HS-27A (cell line): Measurements from ENCODE around the gene SERPINB1.
"Not testable (repeated sequence)": the region's sequence is repeated elsewhere in the genome, so short reads cannot be mapped to it uniquely, and the experiment has no call there.

Experiments used
- DNase-seq: peaks from one replicate; pipeline ENCODE4 v3.0.0-alpha.2; 2012; ENCODE audit warnings: low read depth, missing footprints

SERPINB1 gene

DNA sequence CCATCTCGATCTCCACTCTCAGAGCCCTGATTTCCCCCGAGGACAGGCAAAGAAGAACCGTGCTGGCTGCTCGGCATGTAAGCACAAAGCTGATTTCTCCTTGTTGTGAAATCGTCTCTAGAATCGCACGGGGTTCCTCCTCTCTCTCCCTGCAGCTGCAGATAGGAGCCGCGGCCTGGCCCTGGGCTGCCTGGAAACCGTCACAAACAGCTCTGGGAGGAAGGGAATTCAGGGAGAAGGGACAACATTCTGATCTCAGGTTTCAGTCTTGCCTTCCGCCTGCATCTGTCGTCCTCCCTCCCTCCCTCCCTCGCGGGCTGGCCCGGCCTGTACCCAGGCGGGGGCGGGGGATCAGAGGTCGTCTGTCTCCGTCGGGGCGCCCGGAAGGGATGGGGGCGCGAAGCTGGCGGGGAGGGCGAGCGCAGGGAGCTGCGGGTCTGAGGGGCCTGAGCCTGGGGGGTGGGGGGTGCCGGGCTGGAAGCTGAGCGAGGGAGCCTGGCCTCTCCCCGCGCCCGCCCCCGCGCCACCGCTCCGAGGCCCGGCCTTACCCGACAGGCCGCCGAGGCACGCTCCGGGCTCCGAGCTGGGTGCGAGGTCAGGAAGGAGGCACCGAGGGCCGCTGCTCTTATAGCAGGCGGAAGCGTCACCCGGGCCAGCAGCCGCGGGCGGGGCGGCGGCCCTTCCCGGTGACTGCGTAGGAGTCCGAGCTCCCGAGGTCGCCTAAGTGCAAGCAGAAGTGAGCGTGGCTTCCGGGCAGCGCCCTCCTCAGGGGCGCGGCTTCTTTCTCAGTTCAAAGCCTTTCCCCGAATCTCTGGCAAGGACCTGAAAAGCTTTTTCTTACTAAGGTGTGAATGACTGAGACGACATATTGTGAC is at the start of gene SERPINB1:
Gene SERPINB1, minus strand, starts transcription at position 600 of the 875 bp plus-strand sequence. CDS start 1,277 bp downstream, outside the sequence.
- DNase-seq = peak; percentile 39

DNA sequence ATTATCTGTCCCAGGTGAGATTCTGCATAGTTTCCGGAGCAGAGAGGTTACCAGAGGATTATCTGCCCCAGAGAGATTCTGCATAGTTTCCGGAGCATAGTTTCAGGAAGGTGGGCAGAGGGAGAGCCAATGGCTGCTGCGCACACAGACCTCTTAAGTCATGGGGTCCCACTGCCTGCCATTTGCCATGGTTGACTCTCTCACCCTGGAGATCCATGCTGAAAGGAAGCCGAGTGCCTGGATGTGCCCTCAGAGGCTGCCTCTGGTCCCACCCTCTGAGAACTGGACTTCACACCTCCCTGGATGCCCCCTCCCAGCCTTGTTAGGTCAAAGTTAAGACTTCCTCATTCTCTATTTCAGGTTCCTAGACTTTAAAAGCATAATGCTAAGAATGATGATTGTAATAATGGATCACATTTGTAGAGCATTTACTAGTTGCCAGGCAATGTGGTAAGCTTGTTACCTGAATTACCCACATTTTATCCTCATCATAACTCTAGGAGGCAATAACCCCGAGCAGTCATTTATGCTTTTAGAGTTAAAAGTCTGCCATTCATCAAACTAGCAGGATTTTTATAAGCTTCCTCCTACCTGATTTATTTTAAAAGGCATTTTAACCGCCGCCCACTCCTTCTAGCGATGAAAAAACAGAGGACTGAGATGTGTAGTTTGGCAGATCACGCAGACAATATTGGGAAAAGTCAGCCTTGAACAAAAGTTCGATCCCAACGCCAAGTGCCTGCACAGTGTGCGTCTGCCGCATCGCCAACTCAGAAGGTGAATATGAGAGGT is 49.5 kb upstream of the SERPINB1 start:
- DNase-seq = no peak

DNA sequence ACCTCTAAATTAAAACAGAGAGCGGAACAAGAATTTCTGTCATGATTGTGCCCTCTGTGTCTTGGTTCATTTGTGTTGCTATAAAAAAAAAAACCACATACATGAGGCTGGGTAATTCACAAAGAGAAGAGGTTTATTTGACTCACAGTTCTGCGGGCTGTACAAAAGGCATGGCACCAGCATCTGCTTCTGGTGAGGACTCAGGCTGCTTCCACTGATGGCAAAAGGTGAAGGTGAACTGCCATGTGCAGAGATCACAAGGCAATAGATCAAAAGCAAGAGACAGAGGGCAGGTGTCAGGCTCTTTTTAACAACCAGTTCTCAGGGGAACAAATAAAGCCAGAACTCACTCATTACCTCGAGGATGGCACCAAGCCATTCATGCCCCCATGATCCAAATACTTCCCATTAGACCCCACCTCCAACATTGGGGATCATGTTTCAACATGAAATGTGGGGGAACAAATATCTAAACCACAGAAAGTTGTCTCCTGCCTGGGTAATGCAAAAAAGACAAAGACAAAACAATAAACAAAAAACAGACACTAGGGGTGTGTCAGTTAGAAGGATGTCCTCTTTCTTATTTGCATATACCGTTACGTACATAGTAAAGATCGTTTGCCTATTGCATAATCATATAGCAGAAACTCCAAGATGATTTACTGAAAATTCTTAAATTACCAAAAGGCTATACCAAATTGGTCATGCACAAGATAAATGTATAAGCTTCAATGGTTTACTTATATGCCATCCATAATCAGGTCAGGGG is 44.5 kb upstream of the SERPINB1 start:
- no peak for DNase-seq

DNA sequence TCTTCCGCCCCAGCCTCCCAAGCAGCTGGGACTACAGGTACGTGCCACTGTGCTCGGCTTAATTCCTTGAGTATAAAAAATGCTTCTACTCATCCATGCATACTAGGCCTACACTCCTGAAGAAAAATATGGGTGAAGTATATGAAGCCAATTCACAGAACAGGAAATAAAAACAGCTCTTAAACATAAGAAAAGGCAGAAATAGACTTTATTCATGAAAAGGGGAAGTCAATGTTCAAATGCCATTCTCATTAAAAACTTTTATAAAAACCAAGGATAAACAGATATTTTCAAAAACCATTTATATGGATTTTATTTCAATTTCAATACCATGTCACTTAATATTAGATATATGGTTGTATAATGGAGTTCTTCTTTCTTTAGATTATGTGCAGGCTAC is 43.1 kb upstream of the SERPINB1 start:
- DNase-seq = no peak

DNA sequence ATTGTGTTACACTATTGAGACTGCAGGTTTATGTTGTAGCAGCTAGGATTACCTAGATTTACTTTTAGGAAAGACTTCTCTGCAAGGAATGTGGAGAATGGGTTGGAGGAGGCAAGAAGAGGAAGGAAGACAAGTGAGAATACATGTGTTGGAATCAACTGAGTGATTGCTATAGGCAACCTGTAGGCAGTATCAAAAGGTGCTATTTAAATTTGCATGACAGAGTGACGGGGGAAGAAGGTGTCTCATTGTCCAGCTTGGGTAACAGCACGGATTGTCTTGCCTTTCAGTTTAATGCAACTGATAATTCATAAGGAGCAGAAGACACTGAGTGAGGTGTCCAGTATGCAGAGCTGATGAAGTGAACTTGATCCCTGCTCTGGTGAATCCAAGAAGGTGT is 42.0 kb upstream of the SERPINB1 start:
- DNase-seq = no peak

DNA sequence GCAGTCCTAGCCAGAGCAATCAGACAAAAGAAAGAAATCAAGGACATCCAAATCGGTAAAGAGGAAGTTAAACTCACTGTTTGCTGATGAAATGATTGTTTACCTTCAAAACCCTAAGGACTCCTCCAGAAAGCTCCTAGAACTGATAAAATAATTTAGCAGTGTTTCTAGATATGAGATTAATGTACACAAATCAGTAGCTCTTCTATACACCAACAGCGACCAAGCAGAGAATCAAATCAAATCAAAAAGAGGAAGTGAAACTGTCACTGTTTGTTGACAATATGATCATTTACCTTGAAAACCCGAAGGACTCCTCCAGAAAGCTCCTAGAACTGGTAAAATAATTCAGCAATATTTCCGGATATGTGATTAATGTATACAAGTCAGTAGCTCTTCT is 39.8 kb upstream of the SERPINB1 start:
- DNase-seq = no peak

DNA sequence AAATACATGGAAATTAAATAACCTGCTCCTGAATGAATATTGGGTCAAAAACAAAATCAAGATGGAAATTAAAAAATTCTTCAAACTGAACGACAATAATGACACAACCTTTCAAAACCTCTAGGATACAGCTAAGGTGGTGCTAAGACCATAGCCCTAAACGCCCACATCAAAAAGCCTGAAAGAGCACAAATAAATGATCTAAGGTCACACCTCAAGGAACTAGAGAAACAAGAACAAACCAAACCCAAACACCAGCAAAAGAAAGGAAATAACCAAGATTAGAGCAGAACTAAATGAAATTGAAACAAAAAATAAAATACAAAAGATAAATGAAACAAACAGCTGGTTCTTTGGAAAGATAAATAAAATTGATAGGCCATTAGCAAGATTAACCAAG is 38.5 kb upstream of the SERPINB1 start:
- not testable (repeated sequence) for DNase-seq

DNA sequence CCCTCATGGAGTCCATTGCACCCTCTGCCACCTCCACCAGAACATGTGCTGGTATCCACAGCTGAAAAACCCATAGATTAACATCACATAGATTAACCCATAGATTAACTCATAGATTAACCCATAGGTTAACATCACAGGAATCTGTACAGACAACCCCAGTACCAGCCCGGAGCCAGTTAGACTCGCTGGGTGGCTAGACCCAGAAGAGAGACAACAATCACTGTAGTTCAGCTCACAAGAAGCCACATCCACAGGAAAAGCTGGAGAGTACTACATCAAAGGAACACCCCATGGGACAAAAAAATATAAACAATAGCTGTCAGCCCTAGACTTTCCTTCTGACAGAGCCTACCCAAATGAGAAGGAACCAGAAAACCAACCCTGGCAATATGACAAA is 36.3 kb upstream of the SERPINB1 start:
- no peak for DNase-seq

DNA sequence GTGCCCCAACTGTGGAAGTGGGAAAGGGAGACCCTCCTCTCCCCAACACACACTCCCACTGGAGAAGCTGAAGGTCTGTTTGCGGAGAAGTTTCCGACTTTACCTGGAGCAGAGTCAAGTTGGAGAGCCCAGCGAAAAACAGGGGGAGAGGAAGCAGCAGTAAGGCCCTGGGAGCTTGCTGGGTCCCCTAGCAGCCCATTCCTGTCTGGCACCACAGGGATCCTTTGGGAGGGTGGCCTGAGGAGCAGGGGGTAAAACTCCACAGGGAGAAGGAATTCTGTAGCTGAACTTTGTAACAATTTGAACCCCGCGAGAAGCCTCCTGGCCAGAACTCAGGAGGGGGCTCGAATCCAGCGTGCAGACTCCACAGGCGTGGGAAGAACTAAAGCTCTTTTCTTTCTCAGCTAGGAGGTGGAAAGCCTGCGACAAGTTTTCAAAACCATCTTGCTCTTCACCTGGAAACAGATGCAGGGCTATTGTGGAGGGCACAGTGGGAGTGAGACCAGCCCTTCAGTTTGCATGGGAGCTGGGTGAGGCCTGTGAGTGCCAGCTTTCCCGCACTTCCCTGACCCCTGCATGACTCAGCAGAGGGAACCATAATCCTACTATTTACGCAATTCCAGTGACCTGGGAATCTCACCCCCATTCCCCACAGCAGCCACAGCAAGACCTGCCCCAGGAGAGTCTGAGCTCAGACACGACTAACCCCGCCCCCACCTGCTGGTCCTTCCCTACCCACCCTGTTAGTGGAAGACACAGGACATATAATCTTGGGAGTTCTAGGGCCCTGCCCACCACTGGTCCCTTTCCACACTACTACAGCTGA is 35.6 kb upstream of the SERPINB1 start:
- no peak for DNase-seq

DNA sequence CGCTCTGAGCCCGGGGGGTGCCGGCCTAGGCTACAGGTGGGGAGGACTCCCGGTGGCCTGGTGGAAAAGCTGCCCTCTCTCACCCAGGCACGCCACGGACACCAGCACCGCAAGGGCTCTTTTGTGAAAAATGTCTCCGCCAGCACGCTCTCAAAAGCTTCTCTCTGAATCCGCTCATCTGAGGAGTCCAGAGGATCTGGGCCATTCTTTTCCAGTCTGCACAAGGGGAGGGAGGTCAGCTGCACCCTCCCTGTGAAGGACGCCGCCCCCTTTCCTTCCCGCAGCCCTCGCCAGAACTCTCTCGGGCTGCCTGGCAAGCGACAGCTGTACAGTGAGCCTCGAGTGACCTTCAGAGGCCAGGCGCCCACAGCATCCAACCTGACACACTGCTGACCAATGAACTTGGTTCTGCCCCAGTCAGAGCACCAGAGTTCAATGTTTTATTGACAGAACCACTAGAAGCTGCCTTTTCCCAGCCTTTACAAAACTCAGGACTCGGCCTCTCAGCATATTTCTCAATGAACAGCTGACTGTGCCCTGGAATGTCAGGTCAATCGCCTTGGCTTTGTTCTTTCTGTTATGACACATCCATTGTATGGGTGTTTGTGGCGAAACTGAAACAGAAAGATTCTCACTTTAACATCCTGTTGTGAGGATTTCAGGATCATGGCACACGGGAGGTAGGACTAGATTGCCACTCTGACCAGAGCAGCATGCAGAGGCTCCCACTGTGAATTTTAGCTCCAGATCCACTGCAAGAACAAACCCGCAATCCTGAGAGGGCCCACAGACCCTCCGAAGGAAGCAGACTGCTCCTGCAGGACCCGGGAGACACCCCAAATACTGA is 34.8 kb upstream of the SERPINB1 start:
- DNase-seq = peak; percentile 15

DNA sequence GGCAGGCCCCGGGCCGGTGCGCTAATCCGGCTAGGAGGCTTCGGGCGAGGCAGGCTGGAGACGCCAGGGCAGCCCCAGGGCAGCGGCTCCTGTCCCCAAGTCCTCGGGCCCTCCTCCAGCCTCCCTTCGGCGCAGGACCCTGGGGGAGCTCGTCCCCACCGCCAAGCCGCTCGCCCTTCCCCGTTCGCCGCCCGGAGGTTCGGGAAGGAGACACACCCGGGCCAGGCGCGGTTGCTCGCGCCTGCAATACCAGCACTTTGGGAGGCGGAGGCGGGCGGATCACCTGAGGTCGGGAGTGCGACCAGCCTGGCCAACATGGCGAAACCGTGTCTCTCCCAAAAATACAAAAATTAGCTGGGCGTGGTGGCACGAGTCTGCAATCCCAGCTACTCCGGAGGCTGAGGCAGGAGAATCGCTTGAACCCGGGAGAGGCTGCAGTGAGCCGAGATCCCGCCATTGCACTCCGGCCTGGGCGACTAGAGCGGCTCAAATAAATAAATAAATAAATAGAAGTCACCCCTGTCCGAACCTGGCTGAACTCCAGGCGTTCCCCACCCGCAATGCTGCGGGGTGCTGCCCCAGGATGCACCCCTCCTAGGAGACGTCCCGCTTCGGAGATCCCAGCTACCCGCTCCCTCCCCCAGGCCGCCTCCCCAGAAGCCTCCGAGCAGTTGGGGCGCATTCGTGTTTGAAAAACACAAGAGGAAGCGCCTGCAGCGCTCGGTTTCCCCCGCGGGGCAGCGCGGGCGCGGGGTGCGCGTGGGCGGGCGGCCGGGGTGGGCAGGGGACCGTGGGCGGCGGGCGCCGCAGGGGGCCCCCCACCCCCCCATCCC is 33.9 kb upstream of the SERPINB1 start:
- DNase-seq = no peak

DNA sequence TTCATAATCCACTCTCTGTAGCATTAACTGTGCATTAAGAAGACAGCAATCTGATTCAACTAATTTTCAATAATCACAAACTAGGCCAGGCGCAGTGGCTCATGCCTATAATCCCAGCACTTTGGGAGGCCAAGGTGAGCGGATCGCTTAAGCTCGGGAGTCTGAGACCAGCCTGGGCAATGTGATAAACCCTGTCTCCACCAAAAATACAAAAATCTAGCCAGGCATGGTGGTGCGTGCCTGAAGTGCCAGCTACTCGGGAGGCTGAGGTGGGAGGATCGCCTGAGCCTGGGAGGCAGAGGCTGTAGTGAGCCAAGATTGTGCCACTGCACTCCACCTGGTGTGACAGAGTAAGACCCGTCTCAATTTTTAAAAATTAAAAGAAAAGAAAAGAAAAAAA is 32.0 kb upstream of the SERPINB1 start:
- no peak for DNase-seq

DNA sequence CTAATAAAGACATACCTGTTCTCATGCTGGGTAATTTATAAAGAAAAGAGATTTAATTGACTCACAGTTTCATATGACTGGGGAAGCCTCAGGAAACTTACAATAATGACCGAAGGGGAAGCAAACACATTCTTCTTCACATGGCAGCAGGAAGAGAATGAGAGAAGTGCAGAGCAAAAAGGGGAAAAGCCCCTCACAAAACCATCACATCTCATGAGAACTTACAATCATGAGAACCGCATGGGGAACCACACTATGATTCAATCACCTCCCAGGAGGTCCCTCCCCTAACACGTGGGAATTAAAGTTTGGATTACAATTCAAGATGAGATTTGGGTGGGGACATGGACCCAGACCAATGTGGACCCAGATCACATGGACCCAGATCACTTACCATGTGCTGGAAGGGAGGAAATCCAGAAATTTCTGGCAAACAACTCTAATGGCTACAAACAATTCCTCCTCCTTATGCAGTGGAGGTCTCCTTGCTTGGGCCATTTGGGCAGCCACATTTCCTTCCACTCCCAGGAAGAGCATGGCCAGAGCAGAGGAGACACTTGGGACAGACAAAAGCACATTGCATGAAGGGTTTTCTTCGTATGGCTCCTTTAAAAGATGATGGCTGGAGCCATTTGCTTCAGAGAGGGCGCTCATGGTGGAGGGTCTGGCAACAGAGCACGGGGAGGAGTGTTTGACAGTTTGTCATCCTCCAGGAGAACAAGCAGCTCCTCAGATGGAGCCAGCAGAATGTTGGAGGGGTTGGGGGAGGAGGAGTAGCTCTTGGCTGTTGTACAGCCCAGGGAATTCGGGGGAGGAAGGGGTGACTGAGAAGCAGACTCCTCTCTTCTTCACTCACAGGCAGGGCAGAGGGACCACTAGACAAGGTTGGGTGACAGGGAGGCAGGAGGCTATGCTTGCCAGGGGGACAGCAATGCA is 31.0 kb upstream of the SERPINB1 start:
- DNase-seq = no peak

DNA sequence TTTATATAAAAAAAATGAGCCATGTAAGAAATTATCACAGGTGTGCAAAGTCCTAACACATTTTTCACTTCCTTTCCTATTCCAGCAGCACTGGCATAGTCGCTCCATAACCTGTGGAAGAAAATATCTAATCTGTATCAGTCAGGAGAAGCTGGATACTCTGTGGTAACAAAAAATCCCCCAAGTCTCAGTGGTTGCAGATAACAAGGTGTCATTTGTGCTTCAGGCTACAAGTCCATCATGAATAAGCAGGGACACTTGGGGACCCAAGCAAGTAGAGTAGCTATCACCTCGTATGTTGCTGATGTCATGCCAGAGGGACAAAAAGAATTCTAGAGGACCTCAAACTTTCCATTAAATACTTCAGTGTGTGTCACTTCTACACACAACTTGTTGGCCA is 30.3 kb upstream of the SERPINB1 start:
- DNase-seq = no peak

DNA sequence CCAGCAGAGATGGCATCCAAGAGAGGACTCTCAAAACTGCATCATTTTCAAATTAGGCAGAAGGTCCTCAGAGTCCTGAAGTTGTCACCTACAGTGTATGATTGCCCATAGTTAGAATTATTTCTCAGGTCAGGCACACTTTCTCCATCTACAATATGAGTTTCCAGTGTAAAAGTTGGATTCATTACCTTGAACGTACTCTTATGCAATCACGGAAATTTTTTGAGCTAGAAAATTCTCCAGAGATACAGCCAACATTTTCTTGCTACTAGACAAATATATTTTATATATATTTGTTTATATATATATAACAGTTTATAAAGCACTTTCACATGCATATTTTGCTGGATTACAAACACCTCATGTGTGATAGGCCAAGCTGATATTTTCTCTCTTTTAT is 29.4 kb upstream of the SERPINB1 start:
- DNase-seq = no peak

DNA sequence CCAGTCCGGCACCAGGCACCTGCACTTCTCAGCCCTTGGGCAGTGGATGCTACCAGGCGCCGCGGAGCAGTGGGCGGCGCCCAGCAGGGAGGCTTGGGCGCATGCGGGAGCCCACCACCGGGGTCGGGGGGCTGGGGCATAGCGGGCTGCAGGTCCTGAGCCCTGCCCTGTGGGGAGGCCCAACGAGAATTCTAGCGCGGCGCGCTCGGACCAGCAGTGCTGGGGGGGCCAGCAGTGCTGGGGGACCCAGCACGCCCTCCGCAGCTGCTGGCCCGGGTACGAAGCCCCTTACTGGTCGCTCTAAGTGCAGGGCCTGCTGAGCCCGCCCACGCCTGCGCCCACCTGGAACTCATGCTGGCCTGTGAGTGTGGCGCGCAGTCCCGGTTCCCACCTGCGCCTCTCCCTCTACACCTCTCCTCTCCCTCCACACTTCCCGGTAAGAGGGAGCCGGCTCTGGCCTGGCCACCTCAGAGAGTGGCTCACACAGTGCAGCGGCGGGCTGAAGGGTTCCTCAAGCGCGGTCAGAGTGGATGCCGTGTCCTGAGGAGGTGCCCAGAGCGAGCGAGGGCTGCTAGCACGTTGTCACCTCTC is 28.5 kb upstream of the SERPINB1 start:
- no peak for DNase-seq

DNA sequence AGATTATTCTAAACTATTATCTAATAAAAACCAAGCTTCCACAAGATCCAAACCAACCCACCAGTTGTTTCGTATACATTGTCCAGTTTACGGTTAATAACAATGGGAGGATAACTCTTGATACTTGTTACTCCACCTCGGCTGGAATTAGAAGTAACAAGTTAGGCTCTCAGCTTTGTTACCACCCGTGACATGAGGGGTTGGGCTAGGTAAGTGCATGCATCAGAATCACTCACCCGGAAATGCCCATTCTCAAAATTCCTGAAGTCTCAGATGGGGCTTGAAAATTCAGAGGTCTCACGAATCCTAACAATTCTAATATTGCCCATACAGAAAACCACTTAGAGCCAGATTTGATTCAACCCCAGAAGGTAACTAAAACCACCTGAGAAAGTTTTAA is 27.0 kb upstream of the SERPINB1 start:
- no peak for DNase-seq

DNA sequence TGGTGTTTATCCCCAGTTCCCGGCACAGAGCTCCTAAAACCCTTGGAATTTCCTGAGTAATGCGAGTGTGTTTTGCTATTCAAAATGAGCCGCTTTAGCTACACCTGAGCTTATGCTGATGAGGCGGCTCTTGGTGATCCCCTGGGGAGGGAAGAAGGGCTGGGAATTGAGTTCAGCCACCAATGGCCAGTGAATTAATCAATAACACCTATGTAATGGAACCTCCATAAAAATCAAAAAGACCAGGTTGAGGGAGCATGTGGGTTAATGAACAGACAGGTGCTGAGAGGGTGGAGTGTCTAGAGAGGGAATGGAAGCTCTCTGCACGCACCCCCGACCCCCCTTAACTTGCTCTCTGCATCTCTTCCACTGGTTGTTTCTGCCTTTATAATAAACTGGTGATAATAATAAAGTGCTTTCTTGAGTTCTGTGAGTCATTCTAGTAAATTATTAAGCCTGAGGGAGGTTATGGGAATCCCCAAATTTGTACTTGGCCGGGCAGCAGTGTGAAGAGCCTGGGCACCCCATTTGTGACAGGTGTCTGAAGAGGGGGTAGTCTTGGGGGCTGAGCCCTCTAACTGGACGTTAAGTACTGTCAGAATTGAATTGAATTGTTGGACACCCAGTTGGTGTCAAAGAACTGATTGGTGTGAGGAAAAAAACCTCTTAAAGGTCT is 24.6 kb upstream of the SERPINB1 start:
- DNase-seq = no peak
